Lung (tissue), 12 donors: ENCODE results near the gene LPIN3. TPM values are rescaled to one million over a fixed set of nuclear protein-coding genes. Genes with fewer than 3 reads are reported as not detected.

Source experiments
- ATAC-seq: fragments of 200-7000 bp; cut with Tn5 transposase; one replicate; pipeline ENCODE4 v1.9.1; 2020; ENCODE audit warnings: moderate number of reproducible peaks; ENCODE audit not compliant: insufficient read depth, low FRiP score
- DNase-seq, 3 donors: peaks; one replicate each; pipeline ENCODE4 v3.0.0-alpha.2; 2013 to 2017
- H3K27ac ChIP-seq, 2 donors: one replicate each; pipeline ENCODE4 v1.5.1; 2013; ENCODE audit warnings: mild to moderate bottlenecking in 2 of 2, moderate library complexity in 2 of 2, control low read depth in 1 of 2, inconsistent platforms in 1 of 2, low read depth in 1 of 2, low read length in 1 of 2
- H3K27me3 ChIP-seq, 3 donors: one replicate each; pipeline ENCODE4 v1.5.1; 2013; ENCODE audit warnings: low read length in 2 of 3; ENCODE audit not compliant: control insufficient read depth in 3 of 3, insufficient read depth in 3 of 3
- H3K36me3 ChIP-seq, 4 donors: one replicate each; pipeline ENCODE4 v1.5.1; 2013; ENCODE audit warnings: low read length in 4 of 4, mild to moderate bottlenecking in 1 of 4, moderate library complexity in 1 of 4; ENCODE audit not compliant: control insufficient read depth in 4 of 4, insufficient read depth in 4 of 4
- H3K4me1 ChIP-seq, 5 donors: one replicate each; pipeline ENCODE4 v1.5.1; 2013; ENCODE audit warnings: low read length in 5 of 5, mild to moderate bottlenecking in 2 of 5, moderate library complexity in 1 of 5; ENCODE audit not compliant: control insufficient read depth in 5 of 5, insufficient read depth in 5 of 5
- H3K4me3 ChIP-seq: one replicate; pipeline ENCODE4 v1.5.1; 2013; ENCODE audit warnings: mild to moderate bottlenecking, control low read depth, moderate library complexity
- H3K9ac ChIP-seq, 2 donors: one replicate each; pipeline ENCODE4 v1.5.1; 2013; ENCODE audit warnings: low read length in 2 of 2, control low read depth in 1 of 2; ENCODE audit not compliant: insufficient read depth in 1 of 2
- H3K9me3 ChIP-seq, 4 donors: one replicate each; pipeline ENCODE4 v1.5.1; 2013; ENCODE audit warnings: low read length in 3 of 4, mild to moderate bottlenecking in 1 of 4, moderate library complexity in 1 of 4; ENCODE audit not compliant: control insufficient read depth in 4 of 4, insufficient read depth in 3 of 4
- CTCF ChIP-seq: IDR thresholded peaks from 2 replicates; pipeline ENCODE4 v1.5.1; 2012; ENCODE audit warnings: mild to moderate bottlenecking; ENCODE audit errors: control extremely low read depth, extremely low read depth
- WGBS, 2 donors: extraction: QIAGEN DNeasy Blood & Tissue Kit; methylation state at CpG; one replicate each; pipeline ENCODE4 v1.1.7; 2013; 5-methylcytosine and 5-hydroxymethylcytosine counted together
- polyA plus RNA-seq, 2 donors: library from polyadenylated mRNA; stranded (reverse); fragments of 200-250 nt; gene quantifications; one replicate each; pipeline ENCODE4 v1.2.1, GENCODE V29; 2013
- total RNA-seq, 2 donors: library from RNA; depleted of rRNA in 1 of 2; stranded (reverse); fragments of >200 nt in 1 of 2; gene quantifications; one replicate each; pipeline ENCODE4 v1.2.1, GENCODE V29; 2014 to 2021
- donor health status: control.
- donor health status: control.
- donor health status: Bipolar disorder and iron deficiency.
- donor health status: healthy.
- donor health status: DM: yes; HTN: yes; CAD: no.

The LPIN3 gene
- total and polyA plus RNA-seq, 4 donors: 5.2 to 16.4 (median 10.4) TPM

GRCh38 chr20:41373931-41374920 lies 33.6 kb downstream of the LPIN3 start:
- Histone ChIP-seq H3K27ac (no peak overlapping the region), H3K9ac (no peak overlapping the region), H3K4me1 (no peaks in the 10 kb centered on the region), H3K27me3 (peaks cover 0 to 5% (median 0%) of the 10 kb centered on the region in 3 donors), H3K9me3 (peaks cover 0 to 21% (median 2%) of the 10 kb centered on the region in 4 donors), H3K36me3 (no peaks in the 10 kb centered on the region), H3K4me3 (no peak overlapping the region)
- DNase-seq (no peak), ATAC-seq (no peak)
- 83 to 84% methylated on average over 9 of the region's 9 CpGs for WGBS, 2 donors
- TF ChIP-seq CTCF: no peak

GRCh38 chr20:41375846-41376245 lies 35.2 kb downstream of the LPIN3 start:
- H3K36me3 ChIP-seq: no peaks in the 10 kb centered on the region
- H3K4me3 ChIP-seq: no peak overlapping the region
- 75 to 78% methylated on average over 9 of the region's 9 CpGs for WGBS, 2 donors
- H3K4me1 ChIP-seq: peaks cover 0 to 4% (median 0%) of the 10 kb centered on the region in 5 donors
- DNase-seq (no peak), ATAC-seq (no peak)
- no peak overlapping the region for H3K27ac ChIP-seq
- peaks cover 0 to 5% (median 0%) of the 10 kb centered on the region in 3 donors for H3K27me3 ChIP-seq
- peaks cover 0 to 16% (median 2%) of the 10 kb centered on the region in 4 donors for H3K9me3 ChIP-seq
- no peak overlapping the region for H3K9ac ChIP-seq
- no peak for TF ChIP-seq CTCF

GRCh38 chr20:41376349-41376748 lies 35.7 kb downstream of the LPIN3 start:
- H3K36me3 ChIP-seq: no peaks in the 10 kb centered on the region
- ATAC-seq (no peak), DNase-seq (no peak)
- H3K4me3 ChIP-seq: no peak overlapping the region
- H3K4me1 ChIP-seq: peaks cover 0 to 5% (median 0%) of the 10 kb centered on the region in 5 donors
- 84 to 93% methylated on average over 5 of the region's 5 CpGs for WGBS, 2 donors
- peaks cover 0 to 11% (median 1%) of the 10 kb centered on the region in 4 donors for H3K9me3 ChIP-seq
- TF ChIP-seq CTCF: no peak
- peaks cover 0 to 5% (median 0%) of the 10 kb centered on the region in 3 donors for H3K27me3 ChIP-seq
- H3K9ac ChIP-seq: no peak overlapping the region
- H3K27ac ChIP-seq: no peak overlapping the region
